ENCODE measurements around the gene LRRC26.

LRRC26 gene

GRCh38 chr9:137148242-137148641 is 21.6 kb downstream of the LRRC26 start:
- Histone ChIP-seq H3K9me3 (ENCODE audit: low read depth, low read length) (no peaks in the 10 kb centered on the region), H3K27ac (no peak overlapping the region), H3K9ac (ENCODE audit: insufficient read length) (no peak overlapping the region), H3K4me3 (no peak overlapping the region), H3K36me3 (ENCODE audit: insufficient read depth, low read length) (no peaks in the 10 kb centered on the region)
- TF ChIP-seq EZH2 (IDR thresholded peaks at IDR 0.05) (no peak), FOXP2 (optimal IDR thresholded peaks at IDR 0.05; ENCODE audit: control extremely low read depth, extremely low read length, insufficient read depth) (no peak), POLR2AphosphoS5 (IDR thresholded peaks at IDR 0.05; ENCODE audit: borderline replicate concordance, low read depth, low read length) (no peak)
- DNase-seq (ENCODE audit: low read depth, low spot score): no peak

GRCh38 chr9:137147793-137148160 is 22.1 kb downstream of the LRRC26 start:
- no peak for DNase-seq (ENCODE audit: low read depth, low spot score)
- no peak for TF ChIP-seq FOXP2 (optimal IDR thresholded peaks at IDR 0.05; ENCODE audit: control extremely low read depth, extremely low read length, insufficient read depth)
- no peaks in the 10 kb centered on the region for H3K36me3 ChIP-seq (ENCODE audit: insufficient read depth, low read length)
- H3K9me3 ChIP-seq (ENCODE audit: low read depth, low read length): no peaks in the 10 kb centered on the region
- H3K4me3 ChIP-seq: no peak overlapping the region
- no peak overlapping the region for H3K9ac ChIP-seq (ENCODE audit: insufficient read length)
- no peak overlapping the region for H3K27ac ChIP-seq

- H3K4me3 ChIP-seq: no peak overlapping the region
- H3K27ac ChIP-seq: no peak overlapping the region
- no peaks in the 10 kb centered on the region for H3K9me3 ChIP-seq (ENCODE audit: low read depth, low read length)
- H3K9ac ChIP-seq (ENCODE audit: insufficient read length): no peak overlapping the region
- H3K36me3 ChIP-seq (ENCODE audit: insufficient read depth, low read length): no peaks in the 10 kb centered on the region
- TF ChIP-seq FOXP2 (optimal IDR thresholded peaks at IDR 0.05; ENCODE audit: control extremely low read depth, extremely low read length, insufficient read depth): no peak
- no peak for TF ChIP-seq POLR2AphosphoS5 (IDR thresholded peaks at IDR 0.05; ENCODE audit: borderline replicate concordance, low read depth, low read length)
- no peak for TF ChIP-seq EZH2 (IDR thresholded peaks at IDR 0.05)
- DNase-seq (ENCODE audit: low read depth, low spot score): no peak
Observed at GRCh38 chr9:137147091-137147792, 22.6 kb downstream of the LRRC26 start.

- DNase-seq (ENCODE audit: low read depth, low spot score): no peak
- Histone ChIP-seq H3K9ac (ENCODE audit: insufficient read length) (no peak overlapping the region), H3K36me3 (ENCODE audit: insufficient read depth, low read length) (no peaks in the 10 kb centered on the region), H3K9me3 (ENCODE audit: low read depth, low read length) (no peaks in the 10 kb centered on the region), H3K4me3 (no peak overlapping the region), H3K27ac (no peak overlapping the region)
- TF ChIP-seq EZH2 (IDR thresholded peaks at IDR 0.05) (no peak), FOXP2 (optimal IDR thresholded peaks at IDR 0.05; ENCODE audit: control extremely low read depth, extremely low read length, insufficient read depth) (no peak), POLR2AphosphoS5 (IDR thresholded peaks at IDR 0.05; ENCODE audit: borderline replicate concordance, low read depth, low read length) (no peak)
Observed at GRCh38 chr9:137146527-137146918, 23.3 kb downstream of the LRRC26 start.

GRCh38 chr9:137145731-137146526 is 23.9 kb downstream of the LRRC26 start:
- Histone ChIP-seq H3K4me3 (no peak overlapping the region), H3K27ac (no peak overlapping the region), H3K36me3 (ENCODE audit: insufficient read depth, low read length) (no peaks in the 10 kb centered on the region), H3K9ac (ENCODE audit: insufficient read length) (no peak overlapping the region), H3K9me3 (ENCODE audit: low read depth, low read length) (no peaks in the 10 kb centered on the region)
- TF ChIP-seq FOXP2 (optimal IDR thresholded peaks at IDR 0.05; ENCODE audit: control extremely low read depth, extremely low read length, insufficient read depth): no peak
- TF ChIP-seq POLR2AphosphoS5 (IDR thresholded peaks at IDR 0.05; ENCODE audit: borderline replicate concordance, low read depth, low read length): no peak
- no peak for TF ChIP-seq EZH2 (IDR thresholded peaks at IDR 0.05)
- no peak for DNase-seq (ENCODE audit: low read depth, low spot score)

- Histone ChIP-seq H3K27ac (no peak overlapping the region), H3K9ac (ENCODE audit: insufficient read length) (no peak overlapping the region), H3K4me3 (no peak overlapping the region), H3K36me3 (ENCODE audit: insufficient read depth, low read length) (no peaks in the 10 kb centered on the region), H3K9me3 (ENCODE audit: low read depth, low read length) (no peaks in the 10 kb centered on the region)
- DNase-seq (ENCODE audit: low read depth, low spot score): no peak
- TF ChIP-seq POLR2AphosphoS5 (IDR thresholded peaks at IDR 0.05; ENCODE audit: borderline replicate concordance, low read depth, low read length) (no peak), FOXP2 (optimal IDR thresholded peaks at IDR 0.05; ENCODE audit: control extremely low read depth, extremely low read length, insufficient read depth) (no peak), EZH2 (IDR thresholded peaks at IDR 0.05) (no peak)
Observed at GRCh38 chr9:137143459-137143858, 26.4 kb downstream of the LRRC26 start.

- Histone ChIP-seq H3K4me3 (no peak overlapping the region), H3K9me3 (ENCODE audit: low read depth, low read length) (no peaks in the 10 kb centered on the region), H3K9ac (ENCODE audit: insufficient read length) (no peak overlapping the region), H3K27ac (no peak overlapping the region), H3K36me3 (ENCODE audit: insufficient read depth, low read length) (no peaks in the 10 kb centered on the region)
- TF ChIP-seq POLR2AphosphoS5 (IDR thresholded peaks at IDR 0.05; ENCODE audit: borderline replicate concordance, low read depth, low read length) (no peak), EZH2 (IDR thresholded peaks at IDR 0.05) (no peak), FOXP2 (optimal IDR thresholded peaks at IDR 0.05; ENCODE audit: control extremely low read depth, extremely low read length, insufficient read depth) (no peak)
- no peak for DNase-seq (ENCODE audit: low read depth, low spot score)
Observed at GRCh38 chr9:137141976-137142936, 27.6 kb downstream of the LRRC26 start.

Data from SK-N-MC (cell line).